Mesenchymal stem cell (in vitro differentiated cells and primary cell): ENCODE data around the gene PIP4K2C.

Source experiments
- DNase-seq: peaks from one replicate; pipeline ENCODE4 v3.0.0-alpha.2; 2013
- H2AFZ ChIP-seq: one replicate; pipeline ENCODE4 v1.6.1; 2013; ENCODE audit warnings: low read depth, mild to moderate bottlenecking, control low read depth, inconsistent platforms, low read length, moderate library complexity
- H2AK5ac ChIP-seq: 2 replicates; pipeline ENCODE4 v1.6.1; 2013; ENCODE audit warnings: low read length, moderate library complexity, mild to moderate bottlenecking, inconsistent platforms; ENCODE audit not compliant: severe bottlenecking
- H2BK120ac ChIP-seq: one replicate; pipeline ENCODE4 v1.6.1; 2013; ENCODE audit warnings: low read depth, mild to moderate bottlenecking, inconsistent platforms, low read length, moderate library complexity
- H2BK12ac ChIP-seq, 2 experiments: one replicate each; pipeline ENCODE4 v1.6.1; 2013; ENCODE audit warnings: inconsistent platforms in 2 of 2, low read length in 2 of 2, mild to moderate bottlenecking in 2 of 2, moderate library complexity in 2 of 2, control low read depth in 1 of 2
- H2BK15ac ChIP-seq: one replicate; pipeline ENCODE4 v1.6.1; 2013; ENCODE audit warnings: mild to moderate bottlenecking, low read depth, inconsistent platforms; ENCODE audit not compliant: poor library complexity, severe bottlenecking
- H2BK5ac ChIP-seq: 2 replicates; pipeline ENCODE4 v1.6.1; 2013; ENCODE audit warnings: low read depth, mild to moderate bottlenecking, low read length, control low read depth, inconsistent platforms; ENCODE audit not compliant: poor library complexity, severe bottlenecking
- H3K14ac ChIP-seq, 2 experiments: one replicate each; pipeline ENCODE4 v1.6.1; 2013; ENCODE audit warnings: inconsistent platforms in 2 of 2, low read length in 2 of 2, control low read depth in 1 of 2, mild to moderate bottlenecking in 1 of 2, moderate library complexity in 1 of 2
- H3K18ac ChIP-seq, 2 experiments: one replicate each; pipeline ENCODE4 v1.6.1; 2013; ENCODE audit warnings: inconsistent platforms in 2 of 2, low read length in 2 of 2, control low read depth in 1 of 2, low read depth in 1 of 2, mild to moderate bottlenecking in 1 of 2
- H3K23ac ChIP-seq, 2 experiments: one replicate each; pipeline ENCODE4 v1.6.1; 2013; ENCODE audit warnings: inconsistent platforms in 2 of 2, low read length in 2 of 2, mild to moderate bottlenecking in 2 of 2, moderate library complexity in 2 of 2, control low read depth in 1 of 2
- H3K27ac ChIP-seq: 2 replicates; pipeline ENCODE4 v1.5.1; 2013; ENCODE audit warnings: mild to moderate bottlenecking, moderate library complexity, low read length, control low read depth, inconsistent platforms; ENCODE audit not compliant: poor library complexity, severe bottlenecking
- H3K27me3 ChIP-seq, 2 experiments: 2 replicates each; pipeline versions ENCODE4 v1.6.1 to v1.7.0; 2013; ENCODE audit warnings: low read length in 2 of 2, mild to moderate bottlenecking in 2 of 2, moderate library complexity in 2 of 2, control low read depth in 1 of 2, inconsistent platforms in 1 of 2; ENCODE audit not compliant: control insufficient read depth in 1 of 2, insufficient read depth in 1 of 2
- H3K36me3 ChIP-seq, 2 experiments: 2 replicates each; pipeline versions ENCODE4 v1.6.1 to v1.7.0; 2013; ENCODE audit warnings: low read length in 2 of 2, control low read depth in 1 of 2, inconsistent platforms in 1 of 2, low read depth in 1 of 2, mild to moderate bottlenecking in 1 of 2; ENCODE audit not compliant: insufficient read depth in 2 of 2, control insufficient read depth in 1 of 2
- H3K4ac ChIP-seq, 2 experiments: one replicate each; pipeline ENCODE4 v1.6.1; 2013; ENCODE audit warnings: inconsistent platforms in 2 of 2, low read length in 2 of 2, mild to moderate bottlenecking in 2 of 2, moderate library complexity in 2 of 2, control low read depth in 1 of 2, low read depth in 1 of 2
- H3K4me1 ChIP-seq: 2 replicates; pipeline ENCODE4 v1.6.1; 2013; ENCODE audit warnings: low read depth, low read length, control low read depth; ENCODE audit not compliant: control insufficient read depth, insufficient read depth
- H3K4me2 ChIP-seq: 2 replicates; pipeline ENCODE4 v1.6.1; 2013; ENCODE audit warnings: low read length, mild to moderate bottlenecking, inconsistent platforms; ENCODE audit not compliant: poor library complexity, severe bottlenecking
- H3K4me3 ChIP-seq, 2 experiments: 2 replicates each; pipeline versions ENCODE4 v1.5.1 to v1.7.0; 2013; ENCODE audit warnings: low read length in 2 of 2, mild to moderate bottlenecking in 2 of 2, control low read depth in 1 of 2, low read depth in 1 of 2; ENCODE audit not compliant: insufficient read depth in 1 of 2
- H3K79me1 ChIP-seq: replicated peaks from 2 replicates; pipeline ENCODE4 v1.6.1; 2013; ENCODE audit warnings: mild to moderate bottlenecking, control low read depth, low read length, inconsistent platforms; ENCODE audit not compliant: poor library complexity, severe bottlenecking
- H3K9ac ChIP-seq: 2 replicates; pipeline ENCODE4 v1.7.0; 2013; ENCODE audit warnings: mild to moderate bottlenecking, low read length, moderate library complexity
- H3K9me3 ChIP-seq: 2 replicates; pipeline ENCODE4 v1.7.0; 2013; ENCODE audit warnings: mild to moderate bottlenecking, low read length; ENCODE audit not compliant: control insufficient read depth
- H4K8ac ChIP-seq: one replicate; pipeline ENCODE4 v1.6.1; 2013; ENCODE audit warnings: inconsistent platforms, mild to moderate bottlenecking, low read length, moderate library complexity
- H4K91ac ChIP-seq: one replicate; pipeline ENCODE4 v1.6.1; 2013; ENCODE audit warnings: mild to moderate bottlenecking, low read length, inconsistent platforms
- WGBS: methylation state at CpG from one replicate; pipeline ENCODE4 v1.1.7; 2013; ENCODE audit warnings: mixed read lengths; 5-methylcytosine and 5-hydroxymethylcytosine counted together

Gene PIP4K2C

DNA sequence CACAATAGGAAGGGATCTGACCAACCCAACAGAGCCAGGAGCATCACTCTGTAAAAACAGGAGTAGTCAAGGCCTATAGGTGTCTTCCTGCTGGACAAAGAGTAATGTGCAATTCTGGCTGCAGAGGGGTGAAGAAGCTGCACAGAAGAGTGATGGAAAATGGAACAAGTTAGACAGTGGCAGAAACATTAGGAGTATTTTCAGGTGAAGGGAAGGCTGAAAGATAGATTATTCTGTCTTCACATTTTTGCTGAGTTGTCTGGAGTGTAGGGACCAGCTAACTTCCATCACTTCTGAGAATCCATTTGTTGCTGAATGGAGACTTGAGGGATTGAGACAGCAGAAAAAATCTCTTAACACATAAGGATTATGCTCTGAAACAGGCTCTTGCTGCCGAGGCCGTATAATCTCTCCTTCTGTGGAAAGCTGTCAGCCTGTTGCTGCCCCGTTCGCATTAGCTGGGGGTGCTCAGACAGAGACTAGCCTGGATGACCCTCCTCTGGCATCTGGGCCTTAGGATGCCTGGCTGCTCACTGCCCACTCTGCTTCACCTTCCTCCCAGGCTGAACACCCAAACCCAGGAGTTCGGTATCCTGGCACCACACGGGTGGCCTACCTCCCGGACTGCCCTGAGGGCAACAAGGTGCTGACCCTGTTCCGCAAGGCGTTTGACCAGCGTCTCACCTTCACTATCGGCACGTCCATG lies 17.1 kb downstream of the PIP4K2C start:
- Histone ChIP-seq H3K4me3 (no peak overlapping the region), H2BK5ac (no peak overlapping the region), H3K18ac (no peak overlapping the region), H3K36me3 (peaks cover 0 to 27% of the 10 kb centered on the region in 2 experiments), H3K9me3 (no peaks in the 10 kb centered on the region), H2AFZ (no peak overlapping the region), H3K27me3 (peaks cover 0 to 42% of the 10 kb centered on the region in 2 experiments), H3K4me1 (peaks cover 27% of the 10 kb centered on the region), H2BK12ac (no peak overlapping the region), H3K79me1 (peaks cover 15% of the 10 kb centered on the region), H2BK15ac (no peak overlapping the region), H3K4ac (no peak overlapping the region), H3K9ac (no peak overlapping the region), H3K23ac (no peak overlapping the region), H4K91ac (no peak overlapping the region), H3K4me2 (no peak overlapping the region), H2AK5ac (no peak overlapping the region), H3K14ac (no peak overlapping the region), H2BK120ac (no peak overlapping the region), H4K8ac (no peak overlapping the region), H3K27ac (no peak overlapping the region)
- DNase-seq = no peak
- WGBS = 91% methylated on average over 12 of the region's 12 CpGs

DNA sequence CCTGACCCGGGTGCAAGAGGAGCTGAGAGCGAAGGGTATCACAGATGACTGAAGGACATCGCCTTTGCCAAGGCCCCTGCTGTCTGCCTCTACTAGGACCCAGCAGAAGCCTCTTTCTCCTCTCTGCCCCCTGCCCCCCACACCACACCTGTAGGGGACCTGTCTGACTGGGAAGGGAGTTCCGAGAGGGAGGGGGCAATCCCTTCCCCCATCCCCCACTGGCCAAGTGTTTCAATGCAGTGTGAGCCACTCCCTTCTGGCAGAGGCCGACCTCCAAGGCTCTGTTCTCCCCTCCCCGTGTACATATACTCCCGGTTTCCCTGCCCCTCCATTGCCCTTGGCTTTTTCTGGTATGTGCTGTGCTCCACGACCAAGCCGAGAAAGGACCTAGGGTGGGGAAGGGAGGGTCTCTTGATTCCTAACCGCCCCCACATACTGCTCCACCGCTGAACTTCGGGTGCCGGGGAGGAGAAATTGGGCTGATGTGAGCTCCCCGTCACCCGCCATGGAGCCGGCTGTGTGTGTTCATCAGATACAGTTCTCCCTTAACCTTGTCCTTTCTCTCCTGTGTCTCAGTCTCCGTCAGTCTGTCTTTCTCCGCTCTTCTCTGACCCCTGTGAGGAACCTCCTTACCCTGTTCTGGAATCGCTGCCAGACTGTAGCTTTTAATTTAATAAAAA lies 18.2 kb downstream of the PIP4K2C start:
- Histone ChIP-seq H3K4me2 (no peak overlapping the region), H2BK5ac (no peak overlapping the region), H3K4me3 (no peak overlapping the region), H3K9ac (no peak overlapping the region), H2AFZ (no peak overlapping the region), H2BK120ac (no peak overlapping the region), H3K36me3 (peaks cover 0 to 37% of the 10 kb centered on the region in 2 experiments), H2BK12ac (no peak overlapping the region), H3K4ac (no peak overlapping the region), H3K27ac (no peak overlapping the region), H4K8ac (no peak overlapping the region), H3K27me3 (peaks cover 0 to 54% of the 10 kb centered on the region in 2 experiments), H3K4me1 (peaks cover 23% of the 10 kb centered on the region), H3K79me1 (peaks cover 15% of the 10 kb centered on the region), H3K23ac (no peak overlapping the region), H3K9me3 (no peaks in the 10 kb centered on the region), H3K14ac (no peak overlapping the region), H3K18ac (no peak overlapping the region), H2AK5ac (no peak overlapping the region), H4K91ac (no peak overlapping the region), H2BK15ac (no peak overlapping the region)
- no peak for DNase-seq
- WGBS = 66% methylated on average over 14 of the region's 19 CpGs

DNA sequence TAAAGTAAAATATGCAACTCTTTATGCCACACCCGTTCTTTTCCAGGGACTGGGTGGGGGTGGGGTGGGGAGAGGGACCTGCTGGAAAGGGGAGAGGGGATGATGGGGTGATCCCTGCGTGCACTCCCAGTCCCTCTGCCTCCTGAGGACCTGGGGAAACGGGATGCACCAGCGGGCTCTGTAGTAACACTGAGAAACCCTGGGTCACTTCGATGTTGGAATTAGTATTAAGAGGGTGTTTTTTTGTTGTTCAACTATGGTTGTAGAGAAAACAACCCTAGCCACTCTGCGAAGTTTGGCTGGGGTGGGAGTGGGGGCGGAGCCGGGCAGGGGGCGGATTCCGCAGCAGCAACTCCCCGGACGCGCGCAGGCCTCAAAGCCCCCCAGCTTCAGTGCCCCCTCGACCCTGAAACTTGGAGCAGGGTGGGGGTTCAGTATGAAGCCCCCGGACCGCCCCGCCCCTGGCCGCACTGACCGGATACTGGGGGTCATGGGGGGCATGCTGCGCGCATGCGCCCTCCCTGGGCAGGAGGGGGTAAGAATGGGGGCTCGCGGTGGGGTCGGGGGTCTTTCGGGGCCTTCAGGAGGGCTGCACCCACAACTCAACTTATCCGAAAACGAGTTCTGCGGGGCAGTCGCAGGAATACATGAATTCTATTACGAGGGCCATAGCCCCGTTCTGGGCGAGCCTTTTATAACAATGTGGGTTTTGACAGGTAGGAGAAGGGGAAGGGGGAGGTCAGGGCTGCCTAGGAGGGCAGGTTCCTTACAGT lies 19.0 kb downstream of the PIP4K2C start:
- H3K36me3 ChIP-seq = peaks cover 0 to 44% of the 10 kb centered on the region in 2 experiments
- H3K9me3 ChIP-seq = no peaks in the 10 kb centered on the region
- peaks cover 18% of the 10 kb centered on the region for H3K79me1 ChIP-seq
- no peak overlapping the region for H2BK5ac ChIP-seq
- H2AFZ ChIP-seq = peak overlapping the region; percentile 37
- no peak overlapping the region for H3K9ac ChIP-seq
- peak overlapping the region; percentile 2 to 29 for H3K18ac ChIP-seq
- peak overlapping the region in 1 of 2 experiments; percentile 10 for H2BK12ac ChIP-seq
- H3K4me2 ChIP-seq = peak overlapping the region; percentile 17
- peak overlapping the region; percentile 8 to 70 for H3K4me3 ChIP-seq
- H2AK5ac ChIP-seq = no peak overlapping the region
- no peak overlapping the region for H3K14ac ChIP-seq
- H3K4ac ChIP-seq = peak overlapping the region in 1 of 2 experiments; percentile 2
- H3K27ac ChIP-seq = no peak overlapping the region
- no peak for DNase-seq
- peaks cover 22% of the 10 kb centered on the region for H3K4me1 ChIP-seq
- no peak overlapping the region for H3K23ac ChIP-seq
- WGBS = 19% methylated on average over 34 of the region's 34 CpGs
- peak overlapping the region; percentile 2 for H4K91ac ChIP-seq
- peaks cover 0 to 58% of the 10 kb centered on the region in 2 experiments for H3K27me3 ChIP-seq
- H4K8ac ChIP-seq = peak overlapping the region; percentile 74
- peak overlapping the region; percentile 1 for H2BK15ac ChIP-seq
- no peak overlapping the region for H2BK120ac ChIP-seq
